Adipose tissue (tissue), 3 donors: ENCODE measurements around the gene TAL1. TPM values are rescaled to one million over a fixed set of nuclear protein-coding genes. Genes with fewer than 3 reads are reported as not detected.

Source experiments
- H3K27ac ChIP-seq: one replicate; pipeline ENCODE4 v1.5.1; 2013; ENCODE audit warnings: low read depth, low read length
- WGBS, 3 donors: extraction: QIAGEN DNeasy Blood & Tissue Kit; methylation state at CpG; one replicate each; pipeline ENCODE4 v1.1.7; 2013; 5-methylcytosine and 5-hydroxymethylcytosine counted together
- polyA plus RNA-seq, 3 donors: library from polyadenylated mRNA; stranded (reverse); fragments of 200-250 nt; gene quantifications; one replicate each; pipeline ENCODE4 v1.2.3, GENCODE V29; 2013
- donor health status: healthy with polysubstance abuse.
- donor health status: Bipolar disorder and iron deficiency.
- donor health status: healthy.

Gene TAL1
- polyA plus RNA-seq, 3 donors = 0.94 to 17.1 (median 4.2) TPM

GRCh38 chr1:47231301-47232186 lies 481 bp downstream of the TAL1 start:
- 2 to 5% (median 3%) methylated on average over 57 to 62 of the region's 62 CpGs for WGBS, 3 donors
- no peak overlapping the region for H3K27ac ChIP-seq

- 4 to 5% (median 5%) methylated on average over 44 of the region's 44 CpGs for WGBS, 3 donors
- H3K27ac ChIP-seq = no peak overlapping the region
These were observed 1.2 kb downstream of the TAL1 start for GRCh38 chr1:47230692-47231300.

GRCh38 chr1:47229886-47230691 lies 1.9 kb downstream of the TAL1 start:
- 8 to 15% (median 12%) methylated on average over 23 of the region's 23 CpGs for WGBS, 3 donors
- H3K27ac ChIP-seq = no peak overlapping the region

- no peak overlapping the region for H3K27ac ChIP-seq
- whole genome bisulfite sequencing, 3 donors = 10 to 16% (median 14%) methylated on average over 35 of the region's 35 CpGs
These were observed 2.8 kb downstream of the TAL1 start for GRCh38 chr1:47229031-47229885.

GRCh38 chr1:47228644-47229030 lies 3.4 kb downstream of the TAL1 start:
- H3K27ac ChIP-seq = no peak overlapping the region
- WGBS, 3 donors = 32 to 47% (median 46%) methylated on average over 12 of the region's 12 CpGs

GRCh38 chr1:47227341-47228232 lies 4.4 kb downstream of the TAL1 start:
- WGBS, 3 donors = 42 to 71% (median 65%) methylated on average over 7 of the region's 7 CpGs
- no peak overlapping the region for H3K27ac ChIP-seq

- no peak overlapping the region for H3K27ac ChIP-seq
- WGBS, 3 donors = 62 to 71% (median 62%) methylated on average over 4 of the region's 4 CpGs
These were observed 5.2 kb downstream of the TAL1 start for GRCh38 chr1:47226839-47227215.

GRCh38 chr1:47226121-47226838 lies 5.7 kb downstream of the TAL1 start:
- 20 to 26% (median 24%) methylated on average over 19 of the region's 19 CpGs for WGBS, 3 donors

GRCh38 chr1:47225430-47226100 lies 6.5 kb downstream of the TAL1 start:
- 1 to 3% (median 2%) methylated on average over 56 to 78 of the region's 79 CpGs for WGBS, 3 donors

More at GRCh38 chr1:47226121-47226838, 5.7 kb downstream of the TAL1 start:
- H3K27ac ChIP-seq = no peak overlapping the region

GRCh38 chr1:47224676-47225399 lies 7.2 kb downstream of the TAL1 start:
- no peak overlapping the region for H3K27ac ChIP-seq
- WGBS, 3 donors = 7 to 16% (median 12%) methylated on average over 30 of the region's 30 CpGs

More at GRCh38 chr1:47225430-47226100, 6.5 kb downstream of the TAL1 start:
- no peak overlapping the region for H3K27ac ChIP-seq

GRCh38 chr1:47223921-47224675 lies 7.9 kb downstream of the TAL1 start:
- 24 to 58% (median 46%) methylated on average over 9 of the region's 9 CpGs for WGBS, 3 donors
- no peak overlapping the region for H3K27ac ChIP-seq

GRCh38 chr1:47223174-47223920 lies 8.7 kb downstream of the TAL1 start:
- no peak overlapping the region for H3K27ac ChIP-seq
- WGBS, 3 donors = 41 to 72% (median 71%) methylated on average over 10 of the region's 10 CpGs

GRCh38 chr1:47222476-47222875 lies 9.5 kb downstream of the TAL1 start:
- WGBS, 3 donors = 80 to 95% (median 87%) methylated on average over 3 of the region's 3 CpGs

GRCh38 chr1:47219590-47220220 lies 12.3 kb downstream of the TAL1 start:
- no peak overlapping the region for H3K27ac ChIP-seq
- 88 to 93% (median 92%) methylated on average over 24 to 29 of the region's 29 CpGs for WGBS, 3 donors

More at GRCh38 chr1:47222476-47222875, 9.5 kb downstream of the TAL1 start:
- no peak overlapping the region for H3K27ac ChIP-seq
